ENCODE results near the gene ACTN1.

ACTN1 gene

DNA sequence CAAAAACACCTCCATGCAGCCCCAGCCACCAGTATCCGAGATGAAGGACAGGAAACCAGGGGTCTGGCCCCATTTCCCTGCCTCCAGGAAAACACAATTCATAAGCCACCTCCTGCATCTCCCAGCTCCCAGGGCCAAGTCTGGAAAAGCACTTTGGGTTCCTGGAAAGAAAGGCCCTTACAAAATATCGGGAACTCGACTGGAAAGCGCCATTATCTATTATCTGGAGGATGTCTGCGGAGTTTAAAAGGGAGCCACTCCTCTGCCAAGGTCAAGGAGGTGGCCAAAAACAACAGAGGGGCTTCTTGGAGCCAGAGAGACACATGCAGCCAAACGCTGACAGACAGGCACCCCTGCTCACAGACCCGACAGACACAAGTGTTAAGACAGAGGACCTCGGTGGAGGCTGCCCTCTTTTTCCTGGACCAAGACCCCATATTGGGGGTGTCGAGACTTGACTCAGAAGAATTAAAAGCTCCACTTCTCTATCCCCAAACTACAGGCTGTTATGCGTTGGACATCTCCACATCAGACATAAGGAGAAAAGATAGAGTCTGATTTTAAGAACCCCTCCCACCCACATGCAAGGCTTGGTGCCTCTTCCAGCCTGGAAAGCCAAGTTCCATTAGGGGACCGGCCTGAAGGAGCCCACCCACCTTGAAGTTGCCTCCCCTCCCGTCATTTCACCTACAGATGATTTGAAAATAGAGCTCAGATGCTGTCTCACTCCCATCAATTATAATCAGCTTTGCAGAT lies 9.6 kb downstream of the ACTN1 start:
- DNase-seq (ENCODE audit: low read depth): no peak

DNA sequence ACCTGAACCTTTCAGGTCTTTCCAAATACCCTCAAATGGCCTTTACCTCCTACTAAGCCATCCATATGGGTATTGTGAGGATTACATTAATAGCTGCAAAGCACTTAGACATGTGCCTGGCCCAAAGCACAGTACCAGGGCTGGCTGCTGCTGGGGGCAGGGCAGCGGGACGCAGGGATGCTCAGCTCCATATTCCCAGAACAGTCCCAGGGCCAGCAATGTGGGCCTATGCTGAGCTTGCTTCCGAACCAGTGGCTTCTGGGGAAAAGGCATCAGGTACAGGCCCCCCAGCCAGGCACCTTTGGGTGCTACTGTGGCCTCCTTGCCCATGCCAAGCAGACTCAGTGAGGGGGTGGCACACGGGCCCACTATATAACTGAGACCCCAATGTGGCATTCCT lies 10.4 kb downstream of the ACTN1 start:
- DNase-seq (ENCODE audit: low read depth): no peak

DNA sequence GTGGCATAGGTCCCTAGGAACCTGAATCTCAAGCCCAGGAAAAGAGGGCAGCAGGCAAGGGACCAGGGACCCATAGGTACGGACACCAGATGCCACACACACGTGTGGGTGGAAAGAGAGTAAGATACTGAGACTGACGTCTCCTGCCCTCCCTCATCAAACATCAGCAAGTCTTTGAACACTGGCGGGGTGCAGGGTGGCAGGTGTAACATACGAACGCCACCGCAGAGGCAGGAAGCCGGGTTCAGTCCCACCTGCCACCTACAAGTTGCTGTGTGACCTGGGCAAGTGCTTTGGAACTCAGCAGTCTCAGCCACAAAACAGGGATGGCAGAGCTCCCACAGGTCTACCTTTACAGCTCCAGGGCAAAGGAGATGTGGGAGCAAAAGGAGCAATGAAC lies 11.1 kb downstream of the ACTN1 start:
- no peak for DNase-seq (ENCODE audit: low read depth)

DNA sequence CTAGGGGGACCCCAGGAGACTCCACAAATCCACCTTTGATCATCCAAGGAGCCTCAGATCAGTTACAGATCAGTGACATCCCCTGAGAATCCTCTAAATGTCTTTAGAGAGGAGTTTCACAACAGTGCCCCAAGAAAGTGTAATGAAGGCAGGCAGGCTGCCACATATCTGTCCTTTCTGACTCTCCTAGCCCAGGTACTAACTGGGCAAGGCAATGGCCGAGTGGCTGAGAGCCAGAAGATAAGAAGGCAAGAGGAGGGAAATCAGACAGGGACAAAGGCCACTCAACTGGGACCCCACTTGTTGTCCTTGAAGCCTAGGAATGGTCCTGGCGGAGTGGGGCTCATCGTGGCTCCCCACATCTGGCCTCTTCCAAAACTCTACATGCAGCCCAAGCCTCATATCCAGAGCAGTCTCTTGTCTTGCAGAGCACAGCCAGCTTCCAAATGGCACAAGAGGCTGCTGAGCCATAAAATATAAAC lies 11.6 kb downstream of the ACTN1 start:
- DNase-seq (ENCODE audit: low read depth): no peak

DNA sequence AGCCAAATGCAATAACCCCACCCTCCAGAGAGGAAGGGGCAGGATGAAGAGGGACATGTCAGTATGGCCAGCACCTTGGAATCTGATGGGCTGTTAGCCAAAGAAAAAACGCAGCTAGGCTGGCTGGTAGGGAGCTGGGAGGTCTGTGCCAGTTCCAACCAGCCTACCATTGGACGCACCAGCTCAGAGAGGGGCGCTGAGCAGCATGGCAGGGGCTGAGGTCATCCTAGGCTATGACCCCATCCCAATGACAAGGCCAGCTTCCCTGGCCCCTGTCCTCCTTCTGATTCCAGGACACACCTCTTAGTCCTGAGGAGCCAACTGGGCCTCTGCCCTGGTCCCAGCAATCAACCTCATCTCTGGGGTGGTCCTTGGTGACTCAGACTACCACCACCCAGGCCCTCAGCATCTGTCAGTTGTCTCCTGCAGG lies 12.2 kb downstream of the ACTN1 start:
- DNase-seq (ENCODE audit: low read depth): no peak

DNA sequence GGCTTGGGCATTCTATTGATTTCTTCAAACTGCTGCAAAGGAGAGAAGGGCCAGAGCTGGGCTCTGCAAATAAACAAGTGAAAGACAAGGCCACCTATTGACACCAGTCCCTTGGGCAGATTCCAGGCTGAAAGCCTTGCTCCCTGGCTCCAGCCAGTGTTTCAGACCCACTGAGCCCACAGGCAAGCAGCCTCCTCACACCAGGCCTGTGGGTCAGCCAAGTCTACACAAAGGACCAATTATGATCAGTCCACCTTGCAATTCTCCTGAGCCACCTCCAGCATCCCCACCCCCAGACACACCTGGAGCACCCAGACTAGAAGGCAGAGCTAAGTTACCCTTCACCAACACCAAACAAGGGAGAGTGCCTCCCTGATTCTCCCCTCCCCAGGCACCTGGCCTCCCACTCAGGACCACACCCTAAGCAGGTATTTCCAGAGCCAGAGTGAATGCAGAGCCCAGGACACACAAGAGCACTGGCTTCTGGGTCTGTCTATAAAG lies 13.8 kb downstream of the ACTN1 start:
- DNase-seq (ENCODE audit: low read depth): no peak

DNA sequence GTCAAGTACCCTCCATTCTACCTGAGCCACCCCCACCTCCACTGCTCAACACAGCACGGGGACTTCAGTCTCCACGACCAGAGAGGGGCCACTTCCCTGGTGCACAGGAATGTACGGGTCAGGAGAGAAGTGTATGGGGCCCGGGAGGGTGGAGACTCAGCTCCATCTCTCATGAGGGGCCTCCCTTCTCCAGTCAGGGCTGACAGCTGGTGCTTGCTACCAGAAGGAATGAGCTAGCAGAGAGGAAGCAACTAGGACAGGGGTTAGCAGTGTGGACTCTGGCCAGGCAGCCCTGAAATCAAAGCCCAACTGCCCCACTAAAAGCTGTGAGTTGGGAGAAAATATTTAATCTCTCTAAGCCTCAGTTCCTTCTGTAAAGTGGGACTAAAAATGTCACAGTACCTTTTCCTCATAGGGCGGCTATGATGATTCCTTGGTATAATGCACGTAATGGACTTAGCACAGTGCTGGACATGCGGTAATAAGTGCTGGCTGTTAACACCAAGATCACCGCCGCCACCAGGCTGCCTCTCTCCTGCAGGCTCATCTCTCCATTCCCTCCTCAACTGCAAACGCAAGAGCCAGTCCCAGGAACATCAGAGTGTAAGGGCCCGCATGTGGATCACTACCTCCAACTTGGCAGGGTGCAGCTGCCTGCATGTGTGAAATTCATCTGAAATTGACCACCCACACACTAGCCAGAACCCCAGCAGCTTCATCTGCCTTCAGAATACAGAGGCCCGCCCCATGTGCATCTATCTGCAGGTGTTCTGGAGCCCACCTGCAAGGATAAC lies 14.6 kb downstream of the ACTN1 start:
- no peak for DNase-seq (ENCODE audit: low read depth)

DNA sequence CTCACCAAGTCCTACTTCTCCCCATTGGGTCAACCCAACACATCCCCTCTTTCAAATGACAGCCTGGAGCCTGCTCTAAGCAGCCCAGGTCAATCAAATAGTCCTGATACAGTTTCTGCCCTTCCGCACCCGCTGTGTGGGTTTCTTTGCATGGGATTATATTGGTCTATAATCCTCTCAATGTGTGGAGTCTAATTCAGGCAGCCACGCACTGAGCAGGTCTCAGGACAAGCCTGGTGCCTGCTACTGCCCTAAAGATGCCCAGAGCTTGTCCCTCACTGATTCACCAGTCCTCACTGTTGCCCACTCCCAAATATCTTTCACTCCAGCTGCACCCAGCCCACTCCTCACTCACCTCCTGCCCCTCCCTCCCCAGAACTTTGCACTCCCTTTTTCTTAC lies 16.4 kb downstream of the ACTN1 start:
- DNase-seq (ENCODE audit: low read depth): no peak

DNA sequence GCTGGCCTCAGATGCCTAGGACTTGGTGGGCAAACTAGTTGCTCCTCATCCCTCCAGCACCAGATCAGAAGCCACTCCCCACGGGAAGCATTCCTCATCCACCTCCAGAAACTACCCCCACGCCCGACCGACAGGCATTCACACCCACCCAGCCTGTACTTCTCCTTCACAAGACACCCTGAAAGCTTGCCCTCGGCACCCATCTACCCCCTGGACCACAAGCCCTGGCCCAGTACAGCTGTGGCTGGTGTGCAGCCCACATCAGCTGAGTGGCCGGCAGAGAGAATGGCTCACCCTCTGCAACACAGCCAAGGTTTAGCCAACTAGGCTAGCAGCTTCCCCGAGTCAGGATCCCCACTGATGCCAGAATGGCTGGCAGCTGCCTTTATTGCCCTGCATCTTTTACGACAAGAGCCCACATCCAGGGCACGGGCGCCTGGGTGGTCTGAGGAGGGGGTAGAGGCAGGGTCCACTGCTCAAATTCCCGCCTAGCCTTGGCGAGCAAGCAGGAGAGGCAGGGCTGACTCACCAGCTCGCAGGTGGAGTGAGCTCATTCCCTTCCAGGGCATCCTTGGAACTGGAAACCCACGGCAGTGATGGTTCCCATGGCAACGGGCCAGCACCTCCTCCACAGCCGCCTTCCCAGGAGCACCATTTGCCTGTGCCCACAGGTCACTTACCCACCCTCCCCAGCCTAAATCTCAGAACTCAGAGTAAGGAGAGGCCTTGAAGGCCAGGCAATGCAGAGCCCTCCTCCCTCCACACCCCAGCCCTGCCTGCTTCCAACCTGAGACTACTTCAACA lies 17.1 kb downstream of the ACTN1 start:
- DNase-seq (ENCODE audit: low read depth): no peak

DNA sequence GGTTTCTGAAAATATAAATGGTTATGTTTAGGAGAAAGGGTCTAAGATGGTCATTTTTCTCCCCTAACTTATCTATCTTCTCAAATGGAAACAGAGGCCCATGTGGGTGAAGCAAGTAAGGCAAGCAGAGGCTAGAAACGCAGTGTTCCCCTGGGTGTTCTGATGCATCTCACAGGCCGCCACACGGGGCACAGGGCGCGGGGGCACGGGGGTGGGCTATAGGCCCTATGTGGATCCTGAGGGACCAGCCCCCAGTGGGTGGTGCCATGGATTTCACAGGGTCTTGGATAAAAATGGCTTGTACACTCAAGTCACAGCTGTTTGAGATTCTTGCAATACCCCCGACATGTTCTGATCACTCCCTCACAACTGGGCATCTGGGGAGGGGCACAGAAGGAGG lies 17.7 kb downstream of the ACTN1 start:
- no peak for DNase-seq (ENCODE audit: low read depth)

DNA sequence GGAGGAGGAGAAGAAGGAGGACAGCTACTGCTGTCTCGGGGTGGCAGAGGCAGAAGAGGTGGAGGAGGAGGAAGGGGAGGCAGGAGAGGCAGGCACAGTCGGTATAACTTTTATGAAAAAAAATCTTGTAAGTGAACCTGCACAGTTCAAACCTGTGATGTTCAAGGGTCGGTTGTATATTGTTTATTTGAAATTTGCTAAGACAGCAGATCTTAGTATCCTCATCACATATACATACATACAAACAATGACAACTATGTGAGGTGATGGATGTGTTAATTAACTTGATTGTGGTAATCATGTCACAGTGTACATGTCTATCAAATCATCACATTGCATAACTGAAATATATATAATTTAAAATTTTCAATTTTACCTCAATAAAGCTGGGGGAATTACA lies 19.0 kb downstream of the ACTN1 start:
- no peak for DNase-seq (ENCODE audit: low read depth)

DNA sequence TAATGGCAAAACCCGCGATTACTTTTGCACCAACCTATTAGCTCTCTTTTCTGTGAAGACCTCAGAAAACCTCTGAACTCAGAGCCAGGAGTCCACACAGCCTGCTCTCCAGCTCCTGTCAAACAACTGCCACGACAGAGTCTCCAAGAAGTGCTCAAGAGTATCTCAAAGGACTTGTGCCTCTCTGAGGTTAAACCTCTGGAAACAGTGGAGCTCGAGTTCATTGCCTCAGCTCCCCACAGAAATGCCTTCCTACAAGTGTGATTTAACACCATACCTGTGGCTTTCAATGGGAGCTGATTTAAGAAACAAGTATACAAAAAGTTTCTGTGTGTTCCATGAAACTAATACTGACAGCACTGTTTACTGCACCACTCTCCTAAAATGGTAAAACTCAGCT lies 20.1 kb downstream of the ACTN1 start:
- DNase-seq (ENCODE audit: low read depth): no peak

DNA sequence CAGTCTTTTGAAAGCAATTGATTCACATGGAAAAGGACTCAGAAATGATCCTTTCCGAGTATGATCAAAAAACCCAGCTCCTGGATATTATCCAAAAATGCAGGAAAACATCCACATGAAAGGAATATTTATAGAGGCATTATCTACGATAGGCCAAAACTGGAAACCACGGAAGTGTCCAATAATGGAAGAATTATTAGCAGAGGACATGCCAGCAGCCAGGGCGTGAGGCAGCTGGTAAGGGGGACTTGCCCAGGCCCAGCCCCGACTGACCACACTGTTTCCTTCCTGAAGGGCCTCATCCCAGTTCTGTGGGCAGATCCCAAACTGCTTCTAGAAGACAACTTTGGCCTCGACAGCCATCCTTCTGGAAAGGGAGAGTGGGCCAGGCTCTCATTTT lies 20.5 kb downstream of the ACTN1 start:
- no peak for DNase-seq (ENCODE audit: low read depth)

DNA sequence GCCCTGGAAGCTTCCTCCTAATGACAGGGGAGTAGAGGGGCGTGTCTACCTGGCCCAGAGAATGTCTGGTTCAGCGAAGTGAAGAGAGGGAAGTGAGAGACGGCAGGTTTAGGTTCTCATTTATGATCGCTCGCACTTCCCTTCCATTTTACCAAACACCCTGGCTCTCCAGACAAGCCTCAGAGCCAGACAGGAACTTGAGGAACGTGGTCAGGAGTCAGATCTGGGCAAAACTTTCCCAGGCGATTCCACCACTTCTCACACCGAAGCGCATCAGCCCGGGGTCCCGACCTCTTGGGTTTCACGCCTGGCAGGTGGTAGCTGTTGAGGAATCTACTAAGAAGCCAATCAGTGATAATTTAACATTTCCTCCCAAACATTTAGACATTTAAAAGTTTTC lies 21.3 kb downstream of the ACTN1 start:
- no peak for DNase-seq (ENCODE audit: low read depth)

DNA sequence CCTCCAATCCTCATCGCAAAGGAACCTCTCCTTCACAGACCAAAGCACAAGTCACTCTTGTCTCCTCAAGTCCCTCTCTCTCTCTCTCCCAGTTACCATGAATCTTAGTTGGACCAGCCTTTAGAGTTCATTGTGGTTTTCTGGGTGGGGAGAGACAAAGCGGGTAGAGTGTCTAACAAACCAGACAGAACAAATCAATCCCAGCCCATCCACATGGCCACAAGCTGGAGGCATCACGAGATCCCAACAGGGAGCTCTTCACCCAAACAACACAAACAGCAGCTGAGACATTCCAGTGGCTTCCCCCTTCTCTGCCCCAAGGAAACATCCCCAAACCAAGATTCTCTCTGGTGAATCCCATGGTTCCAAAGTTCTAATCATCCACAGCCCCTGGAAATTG lies 22.4 kb downstream of the ACTN1 start:
- no peak for DNase-seq (ENCODE audit: low read depth)

DNA sequence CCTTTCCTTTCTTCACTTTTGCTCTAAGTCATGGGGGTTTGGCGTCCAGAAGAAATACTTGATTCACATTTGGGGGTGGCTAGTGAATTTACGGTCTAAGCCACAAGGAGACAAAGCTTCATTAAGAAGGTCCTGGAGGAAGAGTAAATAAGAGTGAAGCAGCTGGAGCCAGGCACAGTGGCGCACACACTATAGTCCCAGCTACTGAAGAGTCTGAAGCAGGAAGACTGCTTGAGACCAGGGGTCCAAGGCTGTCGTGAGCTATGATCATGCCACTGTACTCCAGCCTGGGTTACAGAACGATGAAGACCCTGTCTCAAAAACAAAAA lies 23.3 kb downstream of the ACTN1 start:
- no peak for DNase-seq (ENCODE audit: low read depth)

DNA sequence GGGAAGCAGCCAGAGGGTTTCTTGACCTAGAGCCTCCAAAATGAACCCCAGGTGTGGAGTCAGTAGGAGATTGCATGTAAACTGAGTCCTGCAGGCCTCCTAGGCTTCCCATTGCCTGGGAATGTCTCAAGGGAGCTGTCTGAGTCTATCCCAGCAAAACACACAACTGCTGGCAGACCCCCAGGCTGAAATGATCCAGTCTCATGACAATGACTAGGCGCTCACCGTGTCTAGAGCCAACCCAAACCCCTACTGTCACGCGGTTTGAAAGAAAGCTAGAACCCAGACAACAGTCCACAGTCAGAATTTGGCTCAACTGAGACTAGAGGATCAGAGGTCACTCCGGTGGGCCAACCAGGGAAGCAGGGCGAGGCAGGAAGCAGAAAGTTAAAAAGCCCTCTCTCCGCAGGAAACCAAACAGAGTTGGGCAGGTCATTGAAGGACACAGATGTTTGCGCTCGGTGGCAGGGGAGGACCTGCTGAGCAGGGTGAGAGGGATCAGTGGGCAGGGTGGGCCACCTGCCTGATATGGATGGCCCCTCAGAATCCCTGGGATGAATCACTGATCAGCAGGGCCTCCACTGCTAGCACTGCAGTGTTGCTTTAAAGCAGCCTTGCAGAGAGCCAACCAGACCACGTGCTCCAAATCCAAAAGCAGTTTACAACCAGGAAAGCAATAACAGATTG lies 23.8 kb downstream of the ACTN1 start:
- no peak for DNase-seq (ENCODE audit: low read depth)

DNA sequence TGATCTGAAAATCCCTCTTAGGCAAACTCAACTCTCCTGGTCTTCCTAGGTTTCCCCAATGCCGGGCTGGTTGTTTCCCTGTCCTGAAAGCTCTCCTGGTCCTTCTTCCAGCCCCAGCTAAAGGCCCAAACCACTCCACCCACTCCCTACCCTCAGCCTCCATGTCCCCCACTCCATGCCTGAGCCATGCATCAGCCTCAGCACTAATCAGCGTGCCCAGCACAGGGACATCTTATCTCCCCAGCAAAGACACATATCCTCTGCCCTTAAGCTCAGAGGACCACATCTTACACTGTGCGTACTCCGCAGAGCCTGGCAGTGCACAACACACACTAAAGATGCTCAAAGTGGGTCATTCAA lies 25.9 kb downstream of the ACTN1 start:
- DNase-seq (ENCODE audit: low read depth): no peak

DNA sequence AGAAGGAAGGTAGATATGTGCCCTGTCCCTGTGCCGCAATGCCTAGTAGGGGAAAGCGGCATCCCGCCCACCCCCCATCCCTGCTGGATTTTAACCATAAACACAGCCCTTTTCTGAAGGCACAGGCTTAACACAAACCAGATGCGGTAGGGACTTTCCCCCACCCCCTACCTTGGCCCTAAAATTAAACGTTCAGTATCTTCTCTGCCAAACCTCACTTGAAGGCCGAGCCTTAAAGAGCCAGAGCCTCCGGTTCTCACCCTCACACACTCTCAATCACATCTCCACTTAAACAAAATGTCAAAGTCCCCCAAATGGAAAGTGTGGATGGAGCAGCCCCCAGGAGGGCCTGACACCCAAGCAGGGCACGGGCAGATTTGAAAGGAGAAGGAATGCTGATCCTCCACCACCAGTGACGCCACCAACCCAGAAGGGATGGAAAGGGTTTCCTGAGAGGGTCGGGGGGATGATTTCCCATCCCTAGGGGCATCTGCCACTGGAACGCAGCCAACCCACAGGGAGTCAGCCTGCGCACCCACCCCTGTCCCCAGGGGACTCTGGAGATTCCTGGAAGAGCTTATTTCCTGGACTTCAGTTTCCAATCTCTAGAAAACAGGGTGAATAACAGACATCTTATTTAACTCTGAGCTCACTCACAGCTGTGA lies 26.4 kb downstream of the ACTN1 start:
- no peak for DNase-seq (ENCODE audit: low read depth)

DNA sequence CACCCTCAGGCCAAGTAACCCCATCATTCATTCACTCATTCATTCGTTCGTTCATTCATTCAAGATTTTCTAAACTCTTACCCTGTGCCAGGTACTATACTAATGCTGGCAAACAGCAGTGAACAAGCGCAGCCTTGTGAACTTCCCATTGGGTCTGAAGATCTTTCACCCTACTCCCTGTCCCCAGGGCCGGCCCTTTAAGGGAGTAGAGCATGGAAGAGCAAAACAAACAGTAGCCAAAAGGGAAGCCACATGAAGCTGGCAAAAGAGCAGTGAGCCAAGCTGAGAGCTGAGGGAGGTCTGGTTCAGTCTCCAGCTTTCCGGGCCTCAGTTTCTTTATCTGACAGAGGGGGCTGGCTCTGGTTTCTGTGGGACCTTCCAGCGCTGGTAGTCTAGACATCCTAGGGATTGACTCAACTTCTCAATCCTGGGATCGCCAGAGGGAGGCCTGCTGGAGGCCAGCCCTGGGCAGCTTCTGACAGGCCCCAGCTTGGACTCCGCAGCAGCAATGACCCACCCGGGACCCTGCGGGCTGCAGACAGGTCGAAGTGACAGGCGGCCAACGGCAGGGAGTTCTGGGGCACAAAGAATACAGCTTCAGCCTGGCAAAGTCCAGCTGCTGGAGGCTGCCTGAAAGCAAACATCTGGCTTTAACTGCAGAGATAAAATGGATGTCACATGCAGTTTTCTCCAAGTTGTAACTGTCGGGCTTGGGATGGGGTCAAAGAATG lies 27.1 kb downstream of the ACTN1 start:
- DNase-seq (ENCODE audit: low read depth): no peak
